ENCODE data around the gene ATP4B.
A peak's percentile ranks its signal among the peaks of the same experiment; 100 is the strongest.

Gene ATP4B

GRCh38 chr13:113657851-113658741 is at the start of gene ATP4B:
TSS of gene ATP4B (minus strand) at chr13:113658198. CDS start at chr13:113658144, 54 bp downstream.
- DNase-seq, result no peak

- no peak for DNase-seq
Observed at GRCh38 chr13:113672002-113672651, 14.1 kb upstream of the ATP4B start.

DNA sequence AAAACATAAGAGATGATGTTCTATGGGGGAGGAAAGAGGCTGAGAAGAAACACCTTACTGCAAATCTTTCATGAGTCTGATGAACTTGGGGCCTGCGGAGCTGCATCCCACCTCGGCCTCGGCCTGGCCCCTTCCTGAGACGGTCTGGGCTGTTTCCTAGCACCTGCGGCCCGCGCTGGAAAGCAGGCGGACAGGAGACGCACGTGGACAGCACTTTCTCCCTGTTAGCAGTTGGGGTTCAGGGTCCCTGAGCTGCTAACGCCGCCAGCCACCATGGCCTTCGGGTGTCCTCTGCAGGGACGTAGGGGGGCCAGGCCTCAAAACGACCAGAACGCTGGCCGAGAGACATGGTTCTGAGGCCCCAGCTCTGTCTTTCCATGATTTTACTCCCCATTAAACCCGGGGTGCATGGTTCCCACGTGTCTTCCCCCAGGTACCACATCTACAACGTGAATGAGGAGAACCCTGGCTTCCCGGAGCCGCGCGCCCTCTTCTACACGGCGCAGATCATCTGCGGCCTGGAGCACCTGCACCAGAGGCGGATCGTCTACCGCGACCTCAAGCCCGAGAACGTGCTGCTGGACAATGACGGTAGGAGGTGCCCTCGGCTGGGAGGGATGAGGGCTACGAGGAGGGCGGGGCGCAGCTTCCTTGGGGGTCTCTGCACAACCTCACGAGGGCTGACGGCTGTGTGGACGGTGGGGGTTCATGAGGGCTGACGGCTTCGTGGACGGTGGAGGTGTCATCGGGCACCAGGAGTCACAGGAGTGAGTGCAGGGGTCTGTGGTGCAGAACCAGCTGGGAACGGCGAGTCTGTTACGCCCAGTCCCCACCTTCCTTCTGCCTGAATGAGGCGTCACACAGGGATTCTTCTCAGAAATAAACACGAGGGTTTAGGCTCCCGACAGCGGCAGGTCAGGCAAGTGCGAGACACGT is 13.3 kb upstream of the ATP4B start:
- DNase-seq, result no peak

- no peak for DNase-seq
Observed at GRCh38 chr13:113670541-113670940, 12.5 kb upstream of the ATP4B start.

DNA sequence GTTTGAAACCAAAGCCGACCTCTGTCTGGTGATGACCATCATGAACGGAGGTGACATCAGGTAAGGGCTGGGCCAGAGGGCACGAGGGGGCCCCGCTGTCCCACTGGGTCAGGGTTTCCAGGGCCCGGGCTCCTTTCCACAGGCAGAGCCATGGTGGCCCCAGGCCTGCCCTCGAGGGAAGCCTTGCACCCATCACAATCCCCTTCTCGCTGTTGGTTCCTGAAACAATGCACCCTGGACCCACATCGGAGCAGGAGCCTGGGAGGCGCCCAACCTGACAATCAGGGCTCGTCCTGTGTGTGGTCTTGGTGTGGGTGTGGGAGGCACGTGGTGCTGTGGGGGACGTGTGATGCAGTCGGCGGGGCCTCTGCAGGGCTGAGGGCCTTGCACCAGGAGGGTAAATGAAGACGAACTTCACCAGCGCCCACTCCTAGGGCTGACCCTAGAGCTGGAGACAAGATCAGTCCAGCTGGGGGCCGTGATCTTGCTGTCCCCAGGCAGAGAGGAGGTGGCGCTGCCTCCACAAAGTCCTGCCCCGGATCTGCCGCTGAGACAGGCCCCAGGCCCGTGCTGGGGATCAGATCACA is 11.8 kb upstream of the ATP4B start:
- DNase-seq, result no peak

DNA sequence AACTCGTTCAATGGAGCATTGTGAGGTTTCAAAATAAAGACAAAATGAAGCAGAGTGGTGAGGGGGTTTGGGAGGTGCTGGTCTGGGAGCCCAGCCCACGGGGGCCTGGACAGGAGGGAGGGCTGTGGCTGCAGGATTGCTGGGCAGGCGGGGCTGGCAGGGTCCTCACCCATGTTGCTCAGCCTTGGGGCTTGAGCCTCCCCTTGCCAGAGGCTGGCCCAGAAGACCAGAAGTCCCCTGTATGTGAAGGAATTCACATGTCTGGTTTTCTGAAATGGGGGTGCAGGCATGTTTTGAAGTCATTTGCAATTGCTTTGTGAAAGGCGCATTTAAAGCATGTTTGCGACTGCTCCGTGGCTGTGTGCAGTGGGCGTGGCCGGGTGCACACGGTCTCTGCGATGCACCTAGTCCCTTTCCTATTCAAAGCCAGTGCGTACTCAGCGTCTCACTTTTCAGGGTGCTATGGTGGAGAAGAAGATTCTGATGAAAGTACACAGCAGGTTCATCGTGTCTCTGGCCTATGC is 11.3 kb upstream of the ATP4B start:
- no peak for DNase-seq

DNA sequence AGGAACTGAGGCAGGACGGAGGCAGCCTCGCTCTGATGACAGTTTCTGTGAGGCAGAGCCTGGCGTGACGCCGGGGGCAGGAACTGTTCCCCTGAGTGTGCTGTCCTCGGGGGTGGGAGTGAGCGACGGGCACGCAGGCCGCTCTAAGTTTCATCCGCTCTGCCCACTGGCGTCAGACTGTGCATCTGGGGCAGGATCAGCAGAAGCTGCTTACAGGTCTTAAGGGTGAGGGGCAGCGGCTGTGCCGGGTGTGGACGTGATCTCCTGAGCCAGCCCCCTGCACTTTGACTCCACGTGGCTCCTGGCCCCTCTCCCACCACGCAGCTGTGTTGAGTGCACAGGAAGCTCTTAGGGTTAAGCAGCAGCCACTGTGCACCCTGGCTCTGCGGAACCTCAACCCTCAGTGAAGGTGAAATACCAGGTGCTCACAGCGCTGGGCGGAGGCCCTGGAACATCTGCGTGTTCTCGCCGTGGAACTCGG is 10.5 kb upstream of the ATP4B start:
- DNase-seq, result no peak

- DNase-seq, result no peak
Observed at GRCh38 chr13:113667771-113668490, 9.9 kb upstream of the ATP4B start.

DNA sequence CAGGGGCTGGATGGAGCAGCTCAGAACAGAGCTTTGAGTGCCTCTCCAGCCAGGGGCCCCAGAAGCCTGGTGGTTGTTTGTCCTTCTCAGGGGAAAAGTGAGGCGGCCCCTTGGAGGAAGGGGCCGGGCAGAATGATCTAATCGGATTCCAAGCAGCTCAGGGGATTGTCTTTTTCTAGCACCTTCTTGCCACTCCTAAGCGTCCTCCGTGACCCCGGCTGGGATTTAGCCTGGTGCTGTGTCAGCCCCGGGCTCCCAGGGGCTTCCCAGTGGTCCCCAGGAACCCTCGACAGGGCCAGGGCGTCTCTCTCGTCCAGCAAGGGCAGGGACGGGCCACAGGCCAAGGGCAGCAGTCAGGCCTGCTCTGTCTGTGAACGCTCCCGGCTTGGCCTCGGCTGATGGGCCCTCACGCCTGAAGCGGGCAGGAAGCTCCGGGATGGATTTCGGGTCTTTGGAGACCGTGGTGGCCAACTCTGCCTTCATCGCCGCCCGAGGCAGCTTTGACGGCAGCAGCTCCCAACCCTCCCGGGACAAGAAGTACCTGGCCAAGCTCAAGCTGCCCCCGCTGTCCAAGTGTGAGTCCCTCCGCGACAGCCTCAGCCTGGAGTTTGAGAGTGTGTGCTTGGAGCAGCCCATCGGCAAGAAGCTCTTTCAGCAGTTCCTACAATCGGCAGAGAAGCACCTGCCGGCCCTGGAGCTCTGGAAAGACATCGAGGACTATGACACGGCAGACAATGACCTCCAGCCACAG is 9.1 kb upstream of the ATP4B start, which contains the start of gene GRK1:
Gene GRK1 (plus strand): TSS at position 269 of the 751 bp plus-strand sequence. CDS start 168 bp downstream, at position 437.
- DNase-seq, result no peak

GRCh38 chr13:113666329-113666670 is 8.3 kb upstream of the ATP4B start:
- no peak for DNase-seq

- DNase-seq, result peak; percentile 62
Observed at GRCh38 chr13:113665597-113666328, 7.8 kb upstream of the ATP4B start.

GRCh38 chr13:113664751-113665596 is 7.0 kb upstream of the ATP4B start:
- no peak for DNase-seq

GRCh38 chr13:113663934-113664333 is 5.9 kb upstream of the ATP4B start:
- no peak for DNase-seq

DNA sequence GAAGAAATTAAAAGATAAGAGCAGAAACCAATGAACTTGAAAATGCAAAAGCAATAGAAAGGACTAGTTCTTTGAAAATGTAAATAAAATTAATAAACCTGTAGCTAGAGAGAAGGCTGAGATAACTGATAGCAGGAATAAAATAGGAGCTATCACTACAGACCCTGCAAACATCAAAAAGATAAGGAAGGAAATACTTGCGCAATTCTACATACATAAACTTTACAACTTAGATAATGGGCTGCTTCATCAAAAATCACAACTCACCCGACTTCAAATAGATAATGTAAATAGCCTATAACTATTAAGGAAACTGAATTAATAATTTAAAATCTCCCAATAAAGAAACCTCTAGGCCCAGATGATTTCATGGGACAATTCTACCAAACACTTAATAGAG is 3.5 kb upstream of the ATP4B start:
- DNase-seq, result no peak

- no peak for DNase-seq
Observed at GRCh38 chr13:113660066-113660465, 2.1 kb upstream of the ATP4B start.

DNA sequence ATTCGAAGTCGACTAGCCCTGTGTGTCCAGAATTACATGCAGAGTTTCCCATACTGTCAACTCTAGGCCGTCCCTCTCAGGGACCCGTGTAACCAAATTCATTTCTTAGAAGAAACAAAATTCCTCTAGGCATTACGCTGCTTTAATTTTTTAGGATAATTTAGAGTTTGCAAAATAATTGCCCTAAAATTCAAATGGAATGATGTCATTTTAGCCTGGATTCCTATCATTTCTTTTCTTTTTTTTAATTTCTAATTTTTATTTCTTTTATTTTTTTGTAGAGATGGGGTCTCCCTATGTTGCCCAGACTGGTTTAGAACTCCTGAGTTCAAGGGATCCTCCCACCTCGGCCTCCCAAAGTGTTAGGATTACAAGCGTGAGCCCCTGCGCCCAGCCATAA is 1.3 kb upstream of the ATP4B start:
- no peak for DNase-seq

DNA sequence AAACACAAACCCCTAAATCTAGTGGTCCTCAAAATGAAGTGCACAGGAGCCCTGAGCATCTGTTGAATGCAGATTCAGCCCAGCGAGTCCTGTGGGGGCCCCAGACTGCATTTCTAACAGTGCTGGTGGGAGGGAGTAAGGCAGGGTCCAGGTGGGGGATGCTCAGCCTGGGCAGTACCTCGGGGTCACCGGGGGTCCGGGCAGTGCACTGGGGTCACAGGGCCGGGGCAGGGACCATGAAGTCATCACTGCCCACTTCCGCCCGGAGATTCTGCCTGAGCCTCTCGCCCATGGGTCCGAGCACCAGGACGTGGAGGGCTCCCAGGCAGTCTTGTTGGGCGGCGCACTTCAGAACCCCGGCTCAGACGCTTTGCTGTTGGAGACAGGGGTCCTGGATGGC is 838 bp upstream of the ATP4B start:
- no peak for DNase-seq

DNA sequence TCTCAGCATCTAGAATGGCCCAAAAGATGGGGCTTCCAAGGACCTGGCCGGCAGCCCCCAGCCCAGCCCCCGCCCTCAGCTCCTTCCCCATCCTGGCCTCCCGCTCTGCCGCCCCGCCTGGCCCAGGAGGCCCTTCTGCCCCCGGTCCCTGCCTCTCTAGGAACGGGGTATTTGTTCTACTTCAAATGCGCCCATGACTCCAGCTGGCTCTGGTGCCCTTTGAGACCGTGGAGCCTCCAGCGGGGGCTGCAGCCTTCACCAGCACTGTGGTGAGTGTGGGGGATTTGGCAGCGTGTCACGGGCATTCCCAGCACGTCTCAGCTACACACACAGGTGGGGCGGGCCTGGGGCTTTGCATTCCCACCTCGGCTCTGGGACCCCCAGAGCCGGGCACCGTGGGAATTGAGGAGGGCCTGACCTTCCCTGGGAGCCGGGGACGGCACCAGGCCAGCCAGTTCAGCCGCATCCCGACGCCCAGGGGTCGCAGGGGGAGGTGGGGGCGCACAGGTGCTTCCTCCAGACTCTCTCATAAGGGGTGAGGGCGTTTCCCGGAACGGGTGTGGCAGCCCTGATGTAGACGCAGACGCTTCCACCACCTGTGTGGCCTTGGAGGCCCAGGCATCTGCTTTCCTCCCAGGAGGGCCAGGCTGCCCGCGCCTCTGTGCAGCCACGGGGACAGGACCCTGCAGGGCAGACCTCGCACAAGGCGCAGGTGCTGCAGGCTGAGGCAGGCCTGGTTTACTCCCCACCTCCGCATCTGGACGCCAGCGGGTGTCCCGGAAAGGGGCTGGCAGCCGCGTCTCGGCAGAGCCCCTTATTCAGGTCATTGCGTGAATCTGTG is 947 bp downstream of the ATP4B start:
- DNase-seq, result no peak
